GM21619 (cell line): ENCODE measurements around the gene HABP4.

Experiments used
- ATAC-seq: cut with Tn5 transposase; IDR thresholded peaks from one replicate; pipeline ENCODE4 v1.9.1; 2021; ENCODE audit not compliant: unreplicated experiment

Gene HABP4

GRCh38 chr9:96476013-96476412 lies 26.0 kb downstream of the HABP4 start:
- ATAC-seq: no peak

- no peak for ATAC-seq
Measured at GRCh38 chr9:96476591-96476990, 26.6 kb downstream of the HABP4 start.

- ATAC-seq: peak; percentile 78
Measured at GRCh38 chr9:96478829-96479371, 28.9 kb downstream of the HABP4 start.

- no peak for ATAC-seq
Measured at GRCh38 chr9:96480736-96481135, 30.8 kb downstream of the HABP4 start.

GRCh38 chr9:96482476-96482875 lies 32.5 kb downstream of the HABP4 start:
- no peak for ATAC-seq

GRCh38 chr9:96483197-96483596 lies 33.2 kb downstream of the HABP4 start:
- no peak for ATAC-seq

- ATAC-seq: no peak
Measured at GRCh38 chr9:96483733-96484390, 33.9 kb downstream of the HABP4 start.

- peak; percentile 95 for ATAC-seq
Measured at GRCh38 chr9:96484521-96484931, 34.6 kb downstream of the HABP4 start.

GRCh38 chr9:96485280-96485679 lies 35.3 kb downstream of the HABP4 start:
- no peak for ATAC-seq

- no peak for ATAC-seq
Measured at GRCh38 chr9:96486386-96487028, 36.5 kb downstream of the HABP4 start.

- no peak for ATAC-seq
Measured at GRCh38 chr9:96487029-96487396, 37.0 kb downstream of the HABP4 start.

GRCh38 chr9:96487949-96488348 lies 38.0 kb downstream of the HABP4 start:
- no peak for ATAC-seq

- ATAC-seq: no peak
Measured at GRCh38 chr9:96489482-96489979, 39.6 kb downstream of the HABP4 start.

- ATAC-seq: no peak
Measured at GRCh38 chr9:96490534-96491078, 40.6 kb downstream of the HABP4 start.

- ATAC-seq: no peak
Measured at GRCh38 chr9:96491079-96491879, 41.3 kb downstream of the HABP4 start.

- no peak for ATAC-seq
Measured at GRCh38 chr9:96491880-96492525, 42.0 kb downstream of the HABP4 start.

GRCh38 chr9:96492993-96493531 lies 43.1 kb downstream of the HABP4 start:
- ATAC-seq: no peak

GRCh38 chr9:96493757-96494156 lies 43.8 kb downstream of the HABP4 start:
- no peak for ATAC-seq

- no peak for ATAC-seq
Measured at GRCh38 chr9:96494215-96494800, 44.3 kb downstream of the HABP4 start.

- ATAC-seq: no peak
Measured at GRCh38 chr9:96495341-96495740, 45.4 kb downstream of the HABP4 start.
